ENCODE measurements around the gene ZSWIM7. TPM values are rescaled to one million over a fixed set of nuclear protein-coding genes. Genes with fewer than 3 reads are reported as not detected.
"Not testable (repeated sequence)": the region's sequence is repeated elsewhere in the genome, so short reads cannot be mapped to it uniquely, and the experiment has no call there.

ZSWIM7 gene
- total RNA-seq, 1 donor from 2014 or later: 19.6 TPM

DNA sequence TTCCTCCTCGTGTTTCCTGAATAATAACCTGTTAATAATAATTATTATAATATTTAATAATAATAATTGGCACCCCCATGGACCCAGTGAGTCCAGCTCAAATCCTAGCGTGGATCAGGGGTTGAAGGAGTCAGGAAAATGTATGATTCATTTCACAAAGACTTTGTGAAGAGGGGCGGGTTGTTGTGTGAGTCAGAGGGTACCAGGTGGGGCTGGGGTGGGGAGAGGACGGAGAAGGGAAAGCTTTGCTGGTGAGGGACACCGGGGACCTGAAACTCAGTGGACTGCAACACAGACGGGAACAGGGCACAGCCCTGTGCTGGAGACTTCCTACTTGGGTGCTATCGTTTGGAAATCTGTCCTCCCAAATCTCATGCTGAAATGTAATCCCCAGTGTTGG, 57.7 kb downstream of the ZSWIM7 start:
- no peak for DNase-seq (ENCODE audit: low spot score in 2 of 2)
- FAIRE-seq: no peak

DNA sequence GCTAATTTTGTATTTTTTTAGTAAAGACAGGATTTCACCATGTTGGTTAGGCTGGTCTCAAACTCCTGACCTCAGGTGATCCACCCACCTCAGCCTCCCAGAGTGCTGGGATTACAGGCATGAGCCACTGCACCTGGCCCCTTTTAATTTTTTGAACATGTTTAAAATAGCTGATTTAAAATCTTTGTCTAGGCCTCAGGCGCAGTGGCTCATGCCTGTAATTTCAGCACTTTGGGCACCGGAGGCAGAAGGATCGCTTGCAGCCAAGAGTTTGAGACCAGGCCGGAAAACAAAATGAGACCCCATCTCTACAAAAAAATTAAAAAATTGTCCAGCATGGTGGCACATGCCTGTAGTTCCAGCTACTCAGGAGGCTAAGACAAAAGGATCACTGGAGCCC, 63.0 kb downstream of the ZSWIM7 start:
- DNase-seq (ENCODE audit: low spot score in 2 of 2); FAIRE-seq: not testable (repeated sequence)

DNA sequence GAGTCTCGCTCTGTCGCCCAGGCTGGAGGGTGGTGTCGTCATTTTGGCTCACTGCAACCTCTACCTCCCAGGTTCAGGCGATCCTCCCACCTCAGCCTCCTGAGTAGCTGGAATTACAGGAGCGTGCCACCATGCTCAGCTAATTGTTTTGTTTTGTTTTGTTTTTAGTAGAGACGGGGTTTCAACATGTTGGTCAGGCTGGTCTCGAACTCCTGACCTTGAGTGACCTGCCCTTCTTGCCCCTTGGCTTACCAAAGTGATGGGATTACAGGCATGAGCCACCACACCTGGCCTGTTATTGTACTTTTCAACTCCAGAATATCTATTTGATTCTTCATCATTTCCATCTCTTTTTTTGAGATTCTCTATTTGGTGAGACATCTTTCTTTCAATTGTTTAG, 63.6 kb downstream of the ZSWIM7 start:
- FAIRE-seq (no peak), DNase-seq (ENCODE audit: low spot score in 2 of 2) (no peak)

DNA sequence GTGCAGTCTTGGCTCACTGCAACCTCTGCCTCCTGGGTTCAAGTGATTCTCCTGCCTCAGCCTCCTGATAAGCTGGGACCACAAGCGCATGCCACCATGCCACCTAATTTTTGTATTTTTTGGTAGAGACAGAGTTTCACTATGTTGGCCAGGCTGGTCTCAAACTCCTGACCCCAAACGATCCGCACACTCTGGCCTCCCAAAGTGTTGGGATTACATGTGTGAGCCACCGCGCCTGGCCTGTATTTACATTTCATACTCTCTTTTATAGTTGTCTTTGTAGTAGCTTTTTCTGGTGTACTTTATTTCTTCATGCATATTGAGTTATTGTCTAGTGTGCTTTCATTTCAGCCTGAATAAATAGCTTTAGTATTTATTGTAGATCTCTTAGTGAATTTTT, 64.6 kb downstream of the ZSWIM7 start:
- FAIRE-seq: no peak
- no peak for DNase-seq (ENCODE audit: low spot score in 2 of 2)

DNA sequence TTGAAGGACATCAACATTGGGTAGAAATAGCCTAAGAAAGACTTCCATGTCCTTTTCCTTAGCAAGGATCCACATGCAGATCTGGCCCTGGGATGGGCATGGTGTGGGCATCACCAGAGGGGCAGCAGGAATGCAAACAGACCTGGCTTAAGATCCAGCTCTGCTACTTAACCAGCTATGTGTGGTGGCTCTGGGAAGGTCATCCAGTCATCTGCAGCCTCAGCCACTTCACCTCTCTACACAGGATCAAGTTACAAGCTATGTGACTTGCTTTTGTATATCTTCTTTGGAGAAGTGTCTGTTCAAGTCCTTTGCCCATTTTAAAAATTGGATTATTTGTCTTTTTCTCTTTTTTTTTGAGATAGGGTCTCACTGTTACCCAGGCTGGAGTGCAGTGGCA, 68.1 kb downstream of the ZSWIM7 start:
- DNase-seq (ENCODE audit: low spot score in 2 of 2) (no peak), FAIRE-seq (no peak)

DNA sequence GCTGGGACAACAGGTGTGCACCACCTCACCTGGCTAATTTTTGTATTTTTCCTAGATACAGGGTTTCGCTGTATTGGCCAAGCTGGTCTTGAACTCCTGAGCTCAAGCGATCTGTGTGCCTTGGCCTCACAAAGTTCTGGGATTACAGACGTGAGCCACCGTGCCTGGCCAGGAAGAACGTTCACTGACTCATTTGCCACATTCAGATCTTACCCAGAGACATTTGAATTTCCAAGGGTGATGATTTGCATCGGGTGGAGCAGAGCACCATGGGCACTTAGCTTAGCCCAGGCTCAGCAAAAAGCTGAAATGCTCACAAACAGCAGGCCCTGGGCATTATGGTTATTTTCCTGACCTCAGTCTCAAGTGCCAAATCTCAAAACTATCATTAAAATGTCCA, 69.1 kb downstream of the ZSWIM7 start:
- no peak for FAIRE-seq
- DNase-seq (ENCODE audit: low spot score in 2 of 2): no peak

DNA sequence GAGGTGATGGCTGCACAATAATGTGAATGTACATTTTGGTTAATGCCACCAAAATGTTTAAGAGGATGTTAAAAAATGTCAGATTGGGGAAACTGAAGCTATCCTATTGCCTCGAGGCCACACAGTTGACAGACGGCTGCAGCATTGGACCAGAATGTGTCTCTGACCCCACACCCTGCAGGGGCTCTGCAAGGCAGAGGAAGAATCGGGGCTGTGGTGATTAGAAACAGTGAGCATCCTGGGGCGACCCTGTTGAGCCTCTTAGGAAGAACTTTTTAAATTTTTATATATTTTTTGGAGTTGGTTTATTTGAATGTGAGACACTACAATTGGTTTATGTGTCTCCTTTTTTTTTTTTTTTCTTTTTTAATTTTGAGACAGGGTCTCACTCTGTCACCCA, 69.6 kb downstream of the ZSWIM7 start:
- no peak for FAIRE-seq
- DNase-seq (ENCODE audit: low spot score in 2 of 2): no peak

DNA sequence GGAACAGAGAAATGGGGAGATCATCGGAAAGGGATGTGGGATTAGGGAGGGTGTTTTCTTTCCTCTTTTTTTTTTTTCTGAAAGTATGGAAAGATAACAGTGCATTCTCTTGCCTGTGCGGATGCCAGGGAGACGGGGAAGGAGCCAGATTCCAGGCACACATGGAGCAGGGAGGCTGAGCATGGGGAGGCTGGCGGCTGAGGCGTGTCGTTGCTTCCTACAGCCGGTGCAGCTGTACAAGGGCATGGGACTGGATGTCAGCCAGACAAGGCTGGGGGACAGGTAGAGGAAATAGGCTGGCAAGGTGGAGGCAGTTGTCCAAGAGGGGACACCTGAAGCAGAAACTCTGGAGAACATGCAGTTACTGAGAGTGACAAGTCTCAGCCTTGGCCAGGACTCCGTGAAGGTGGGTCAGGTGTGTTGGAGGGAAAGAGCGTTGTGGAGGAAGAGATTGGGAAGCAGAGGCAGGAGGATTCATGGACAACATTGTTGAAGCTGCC, 71.2 kb downstream of the ZSWIM7 start:
- FAIRE-seq (no peak), DNase-seq (ENCODE audit: low spot score in 2 of 2) (no peak)

Other genes starting within 250 kb of the ZSWIM7 start
- gene ADORA2B, start 54.6 kb downstream of the ZSWIM7 start, total RNA-seq: 4.1 TPM
- gene TTC19, start 120 bp upstream of the ZSWIM7 start, total RNA-seq: 38.7 TPM
- 104 TPM for gene NCOR1, start 215.8 kb upstream of the ZSWIM7 start, total RNA-seq
- 20.4 TPM for gene PIGL, start 217.5 kb upstream of the ZSWIM7 start, total RNA-seq